ENCODE data around the gene NDNF.

Gene NDNF

GRCh38 chr4:120990246-120990645 lies 82.1 kb downstream of the NDNF start:
- H3K4me3 Mint-ChIP-seq, result no peak overlapping the region
- ATAC-seq (replicated peaks), result no peak

More at GRCh38 chr4:120990246-120990645, 82.1 kb downstream of the NDNF start:
- no peak for DNase-seq
- Mint-ChIP-seq H3K4me1 (ENCODE audit: low read depth in 2 of 2) (no peaks in the 10 kb centered on the region), H3K27ac (no peak overlapping the region), H3K27me3 (peaks cover 31 to 44% of the 10 kb centered on the region in 2 donors), H3K9me3 (no peaks in the 10 kb centered on the region), H3K36me3 (ENCODE audit: insufficient read depth) (no peaks in the 10 kb centered on the region)

Data from effector memory CD8-positive, alpha-beta T cell (primary cell).